Astrocyte (in vitro differentiated cells and primary cell): ENCODE data around the gene ARFIP1. TPM values are rescaled to one million over a fixed set of nuclear protein-coding genes. Genes with fewer than 3 reads are reported as not detected.
"Not testable (repeated sequence)": the region's sequence is repeated elsewhere in the genome, so short reads cannot be mapped to it uniquely, and the experiment has no call there.

Experiments
- DNase-seq: peaks from one replicate; pipeline ENCODE4 v3.0.0-alpha.2; 2010; ENCODE audit warnings: low read depth
- FAIRE-seq: peaks from 2 replicates; lab custom pipeline; 2011; peaks lifted over from hg19 to GRCh38; lab: Jason Lieb, UNC
- H2AFZ ChIP-seq: 2 replicates; pipeline ENCODE4 v1.6.0; 2012; ENCODE audit warnings: low read depth, low read length, inconsistent platforms
- H3K27ac ChIP-seq: 2 replicates; pipeline ENCODE4 v1.5.1; 2011; ENCODE audit warnings: low read depth, low read length, inconsistent platforms
- H3K27me3 ChIP-seq: 2 replicates; pipeline ENCODE4 v1.6.0; 2011; ENCODE audit warnings: low read length, inconsistent platforms; ENCODE audit not compliant: insufficient read depth
- H3K36me3 ChIP-seq: 2 replicates; pipeline ENCODE4 v1.5.1; 2011; ENCODE audit warnings: low read length, inconsistent platforms; ENCODE audit not compliant: insufficient read depth
- H3K4me1 ChIP-seq: 2 replicates; pipeline ENCODE4 v1.5.1; 2011; ENCODE audit warnings: low read length, inconsistent platforms; ENCODE audit not compliant: insufficient read depth
- H3K4me2 ChIP-seq: 2 replicates; pipeline ENCODE4 v1.6.0; 2012; ENCODE audit warnings: low read length, inconsistent platforms
- H3K4me3 ChIP-seq: 2 replicates; pipeline ENCODE4 v1.5.1; 2011; ENCODE audit warnings: low read depth, mild to moderate bottlenecking, low read length, inconsistent platforms; ENCODE audit not compliant: insufficient read depth
- H3K79me2 ChIP-seq: 2 replicates; pipeline ENCODE4 v1.6.0; 2012; ENCODE audit warnings: mild to moderate bottlenecking, low read length, inconsistent platforms; ENCODE audit not compliant: insufficient read depth
- H3K9ac ChIP-seq: 2 replicates; pipeline ENCODE4 v1.6.0; 2012; ENCODE audit warnings: mild to moderate bottlenecking, low read length, inconsistent platforms
- H3K9me3 ChIP-seq: 2 replicates; pipeline ENCODE4 v1.5.1; 2012; ENCODE audit warnings: low read depth, mild to moderate bottlenecking, low read length, inconsistent platforms; ENCODE audit not compliant: insufficient read depth
- H4K20me1 ChIP-seq: 2 replicates; pipeline ENCODE4 v1.6.0; 2012; ENCODE audit warnings: low read length, inconsistent platforms; ENCODE audit not compliant: insufficient read depth
- H3K27ac Mint-ChIP-seq: one replicate; pipeline ENCODE4 v1.8.0; 2021; ENCODE audit warnings: mild to moderate bottlenecking, mixed read lengths; ENCODE audit not compliant: unreplicated experiment
- H3K27me3 Mint-ChIP-seq: one replicate; pipeline ENCODE4 v1.8.0; 2021; ENCODE audit warnings: low read depth, mixed read lengths; ENCODE audit not compliant: unreplicated experiment
- H3K36me3 Mint-ChIP-seq: one replicate; pipeline ENCODE4 v1.8.0; 2021; ENCODE audit warnings: low read depth, mixed read lengths; ENCODE audit not compliant: unreplicated experiment
- H3K4me1 Mint-ChIP-seq: one replicate; pipeline ENCODE4 v1.8.0; 2021; ENCODE audit warnings: low read depth, mixed read lengths; ENCODE audit not compliant: unreplicated experiment
- H3K4me3 Mint-ChIP-seq: one replicate; pipeline ENCODE4 v1.8.0; 2021; ENCODE audit warnings: mild to moderate bottlenecking, moderate library complexity, mixed read lengths; ENCODE audit not compliant: unreplicated experiment
- H3K9me3 Mint-ChIP-seq: one replicate; pipeline ENCODE4 v1.8.0; 2021; ENCODE audit warnings: mild to moderate bottlenecking, mixed read lengths; ENCODE audit not compliant: unreplicated experiment
- EZH2 ChIP-seq: IDR thresholded peaks from 2 replicates; pipeline ENCODE4 v1.6.1; 2012; ENCODE audit warnings: mild to moderate bottlenecking, low read length, inconsistent platforms; ENCODE audit not compliant: insufficient read depth
- total RNA-seq: library from RNA; stranded (reverse); gene quantifications from 2 replicates; pipeline ENCODE4 v1.2.1, GENCODE V29; 2021
- TF ChIP-seq, protein P1 (sequence below): IDR thresholded peaks from 2 replicates; pipeline ENCODE4 v1.5.1; 2011; ENCODE audit warnings: low read depth, mild to moderate bottlenecking, inconsistent platforms, low read length, moderate library complexity; ENCODE audit not compliant: insufficient read depth

Gene ARFIP1
- total RNA-seq, 1 donor from 2014 or later, result 30.7 TPM

DNA sequence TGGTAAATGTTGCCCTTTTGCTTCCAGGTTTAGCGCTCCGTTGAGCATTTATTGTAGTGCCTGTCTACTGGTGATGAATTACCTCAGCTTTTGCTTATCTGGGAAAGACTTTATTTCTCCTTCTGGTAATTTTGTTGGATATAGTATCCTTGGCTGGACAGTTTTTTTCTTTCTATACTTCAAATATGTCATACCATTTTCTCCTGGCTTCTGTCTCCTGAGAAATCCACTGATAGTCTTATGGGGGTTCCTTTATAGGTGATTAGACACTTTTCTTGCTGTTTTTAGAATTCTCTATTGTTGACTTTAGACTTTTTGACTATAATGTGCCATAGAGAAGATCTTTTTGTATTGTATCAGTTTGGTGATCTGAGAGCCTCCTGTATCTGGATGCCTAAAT lies 73.5 kb downstream of the ARFIP1 start:
- no peak overlapping the region for H3K27ac ChIP-seq
- no peak for TF ChIP-seq EZH2
- TF ChIP-seq, protein P1, sequence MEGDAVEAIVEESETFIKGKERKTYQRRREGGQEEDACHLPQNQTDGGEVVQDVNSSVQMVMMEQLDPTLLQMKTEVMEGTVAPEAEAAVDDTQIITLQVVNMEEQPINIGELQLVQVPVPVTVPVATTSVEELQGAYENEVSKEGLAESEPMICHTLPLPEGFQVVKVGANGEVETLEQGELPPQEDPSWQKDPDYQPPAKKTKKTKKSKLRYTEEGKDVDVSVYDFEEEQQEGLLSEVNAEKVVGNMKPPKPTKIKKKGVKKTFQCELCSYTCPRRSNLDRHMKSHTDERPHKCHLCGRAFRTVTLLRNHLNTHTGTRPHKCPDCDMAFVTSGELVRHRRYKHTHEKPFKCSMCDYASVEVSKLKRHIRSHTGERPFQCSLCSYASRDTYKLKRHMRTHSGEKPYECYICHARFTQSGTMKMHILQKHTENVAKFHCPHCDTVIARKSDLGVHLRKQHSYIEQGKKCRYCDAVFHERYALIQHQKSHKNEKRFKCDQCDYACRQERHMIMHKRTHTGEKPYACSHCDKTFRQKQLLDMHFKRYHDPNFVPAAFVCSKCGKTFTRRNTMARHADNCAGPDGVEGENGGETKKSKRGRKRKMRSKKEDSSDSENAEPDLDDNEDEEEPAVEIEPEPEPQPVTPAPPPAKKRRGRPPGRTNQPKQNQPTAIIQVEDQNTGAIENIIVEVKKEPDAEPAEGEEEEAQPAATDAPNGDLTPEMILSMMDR, result no peak
- Mint-ChIP-seq H3K27me3 (no peaks in the 10 kb centered on the region), H3K9me3 (peaks cover 17% of the 10 kb centered on the region), H3K4me3 (no peak overlapping the region), H3K36me3 (peaks cover 10% of the 10 kb centered on the region), H3K4me1 (peaks cover 16% of the 10 kb centered on the region), H3K27ac (no peak overlapping the region)
- H3K9me3 ChIP-seq, result no peaks in the 10 kb centered on the region
- peaks cover 22% of the 10 kb centered on the region for H4K20me1 ChIP-seq
- no peak overlapping the region for H3K9ac ChIP-seq
- no peak overlapping the region for H2AFZ ChIP-seq
- H3K79me2 ChIP-seq, result peaks cover 21% of the 10 kb centered on the region
- no peaks in the 10 kb centered on the region for H3K4me1 ChIP-seq
- no peak overlapping the region for H3K4me3 ChIP-seq
- H3K27me3 ChIP-seq, result no peaks in the 10 kb centered on the region
- H3K4me2 ChIP-seq, result no peak overlapping the region
- no peaks in the 10 kb centered on the region for H3K36me3 ChIP-seq
- DNase-seq, result no peak
- no peak for FAIRE-seq

DNA sequence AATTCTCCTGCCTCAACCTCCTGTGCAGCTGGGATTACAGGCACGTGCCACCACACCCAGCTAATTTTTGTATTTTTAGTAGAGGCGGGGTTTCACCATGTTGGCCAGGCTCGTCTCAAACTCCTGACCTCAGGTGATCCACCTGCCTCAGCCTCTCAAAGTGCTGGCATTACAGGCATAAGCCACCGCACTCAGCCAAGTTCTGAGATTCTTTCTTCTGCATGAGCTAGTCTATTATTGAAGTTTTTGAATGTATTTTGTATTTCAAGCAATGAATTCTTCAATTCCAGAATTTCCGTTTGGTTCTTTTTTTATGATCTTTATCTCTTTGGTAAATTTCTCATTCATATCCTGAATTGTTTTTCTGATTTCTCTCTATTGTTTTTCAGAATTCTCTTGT lies 74.3 kb downstream of the ARFIP1 start:
- H3K4me3 ChIP-seq, H3K9ac ChIP-seq, H3K4me3 Mint-ChIP-seq, DNase-seq, H3K4me1 ChIP-seq, H3K27ac ChIP-seq, H3K36me3 ChIP-seq, H3K4me2 ChIP-seq, FAIRE-seq, H3K9me3 ChIP-seq, H2AFZ ChIP-seq, H3K27me3 ChIP-seq, H3K27me3 Mint-ChIP-seq: not testable (repeated sequence)
- Histone ChIP-seq H4K20me1 (peaks cover 24% of the 10 kb centered on the region), H3K79me2 (peaks cover 18% of the 10 kb centered on the region)
- H3K27ac Mint-ChIP-seq, result peak overlapping the region; percentile 6
- peaks cover 16% of the 10 kb centered on the region for H3K4me1 Mint-ChIP-seq
- H3K9me3 Mint-ChIP-seq, result peaks cover 17% of the 10 kb centered on the region
- peaks cover 10% of the 10 kb centered on the region for H3K36me3 Mint-ChIP-seq

DNA sequence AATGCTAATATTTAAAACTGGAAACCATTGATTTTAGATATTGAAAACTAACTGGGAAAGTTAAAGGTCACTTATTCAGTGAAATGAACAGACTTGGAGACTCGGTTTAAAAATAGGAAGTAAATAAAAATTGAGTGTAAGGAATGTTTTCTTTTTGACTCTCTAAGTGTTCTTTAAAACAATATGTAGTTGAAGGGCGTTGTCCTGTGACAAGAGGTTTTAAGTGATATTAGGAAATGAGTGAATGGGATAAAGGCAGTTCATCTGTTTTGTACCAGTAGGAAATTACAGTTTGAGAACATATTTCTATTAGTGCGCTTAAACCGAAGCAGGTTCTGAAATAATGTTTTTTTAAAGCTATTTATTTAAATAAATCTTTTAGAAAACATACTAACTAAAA lies 77.2 kb downstream of the ARFIP1 start:
- Mint-ChIP-seq H3K4me1 (peaks cover 8% of the 10 kb centered on the region), H3K4me3 (no peak overlapping the region), H3K9me3 (peaks cover 17% of the 10 kb centered on the region), H3K36me3 (peaks cover 10% of the 10 kb centered on the region), H3K27ac (no peak overlapping the region), H3K27me3 (no peaks in the 10 kb centered on the region)
- no peak overlapping the region for H3K9ac ChIP-seq
- no peak for DNase-seq
- H3K4me1 ChIP-seq, result no peaks in the 10 kb centered on the region
- TF ChIP-seq, protein P1, result no peak
- TF ChIP-seq EZH2, result no peak
- H3K4me2 ChIP-seq, result no peak overlapping the region
- H3K9me3 ChIP-seq, result no peaks in the 10 kb centered on the region
- no peak overlapping the region for H3K4me3 ChIP-seq
- no peak overlapping the region for H2AFZ ChIP-seq
- no peaks in the 10 kb centered on the region for H3K27me3 ChIP-seq
- no peak for FAIRE-seq
- peaks cover 26% of the 10 kb centered on the region for H4K20me1 ChIP-seq
- peaks cover 18% of the 10 kb centered on the region for H3K79me2 ChIP-seq
- H3K27ac ChIP-seq, result no peak overlapping the region
- no peaks in the 10 kb centered on the region for H3K36me3 ChIP-seq
